Fibroblast of mammary gland (primary cell): Measurements from ENCODE around the gene SLC19A3.

ENCODE experiments used
- DNase-seq: peaks from one replicate; pipeline ENCODE4 v3.0.0-alpha.2; 2010; ENCODE audit warnings: low read depth
- H3K4me3 ChIP-seq: 2 replicates; pipeline ENCODE4 v1.5.1; 2011; ENCODE audit warnings: low read depth, mild to moderate bottlenecking, low read length, moderate library complexity; ENCODE audit not compliant: control insufficient read depth
- TF ChIP-seq, protein P1 (sequence below): conservative IDR thresholded peaks from 2 replicates; pipeline ENCODE4 v1.5.1; 2011; ENCODE audit warnings: low read depth, low read length, inconsistent platforms; ENCODE audit not compliant: control insufficient read depth, insufficient read depth

The SLC19A3 gene

DNA sequence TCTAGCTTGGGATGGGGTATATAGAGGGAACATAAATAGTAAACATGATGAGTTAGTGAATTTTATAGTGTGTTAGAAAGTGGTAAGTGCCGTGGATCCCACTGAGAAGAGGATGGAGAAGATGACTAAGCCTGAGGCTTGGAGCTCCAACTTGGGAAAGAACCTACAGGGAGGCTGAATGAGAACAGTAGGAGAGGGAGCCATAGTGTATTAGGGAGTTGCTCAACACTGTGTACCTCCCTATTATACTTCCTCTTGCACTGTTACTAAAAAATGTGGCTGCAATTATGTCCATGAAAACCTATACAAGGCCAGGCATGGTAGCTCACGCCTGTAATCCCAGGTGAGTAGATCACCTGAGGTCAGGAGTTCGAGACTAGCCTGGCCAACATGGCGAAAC lies 2.9 kb upstream of the SLC19A3 start:
- DNase-seq, result peak; percentile 11
- H3K4me3 ChIP-seq, result no peak overlapping the region
- TF ChIP-seq, protein P1, sequence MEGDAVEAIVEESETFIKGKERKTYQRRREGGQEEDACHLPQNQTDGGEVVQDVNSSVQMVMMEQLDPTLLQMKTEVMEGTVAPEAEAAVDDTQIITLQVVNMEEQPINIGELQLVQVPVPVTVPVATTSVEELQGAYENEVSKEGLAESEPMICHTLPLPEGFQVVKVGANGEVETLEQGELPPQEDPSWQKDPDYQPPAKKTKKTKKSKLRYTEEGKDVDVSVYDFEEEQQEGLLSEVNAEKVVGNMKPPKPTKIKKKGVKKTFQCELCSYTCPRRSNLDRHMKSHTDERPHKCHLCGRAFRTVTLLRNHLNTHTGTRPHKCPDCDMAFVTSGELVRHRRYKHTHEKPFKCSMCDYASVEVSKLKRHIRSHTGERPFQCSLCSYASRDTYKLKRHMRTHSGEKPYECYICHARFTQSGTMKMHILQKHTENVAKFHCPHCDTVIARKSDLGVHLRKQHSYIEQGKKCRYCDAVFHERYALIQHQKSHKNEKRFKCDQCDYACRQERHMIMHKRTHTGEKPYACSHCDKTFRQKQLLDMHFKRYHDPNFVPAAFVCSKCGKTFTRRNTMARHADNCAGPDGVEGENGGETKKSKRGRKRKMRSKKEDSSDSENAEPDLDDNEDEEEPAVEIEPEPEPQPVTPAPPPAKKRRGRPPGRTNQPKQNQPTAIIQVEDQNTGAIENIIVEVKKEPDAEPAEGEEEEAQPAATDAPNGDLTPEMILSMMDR, result no peak

DNA sequence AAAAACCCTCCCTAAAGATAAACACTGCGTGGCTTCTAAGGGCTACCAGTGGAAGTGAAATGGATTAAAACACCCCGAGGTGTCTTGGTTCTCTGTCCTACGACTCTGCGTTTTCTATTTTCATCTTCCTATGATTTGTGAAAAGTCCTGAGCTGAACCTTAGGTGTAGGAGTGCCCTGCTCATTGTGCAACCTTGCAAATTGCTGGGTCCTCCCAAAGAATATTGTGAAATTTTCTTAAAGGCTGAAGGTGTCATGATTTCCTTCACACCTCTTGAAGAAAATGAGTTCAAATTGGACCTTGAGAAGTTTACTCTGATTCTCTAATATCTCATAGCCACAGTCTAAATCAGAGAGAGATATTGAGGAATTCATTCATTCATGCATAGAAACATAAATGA lies 1.8 kb upstream of the SLC19A3 start:
- TF ChIP-seq, protein P1, result no peak
- DNase-seq, result no peak
- no peak overlapping the region for H3K4me3 ChIP-seq

DNA sequence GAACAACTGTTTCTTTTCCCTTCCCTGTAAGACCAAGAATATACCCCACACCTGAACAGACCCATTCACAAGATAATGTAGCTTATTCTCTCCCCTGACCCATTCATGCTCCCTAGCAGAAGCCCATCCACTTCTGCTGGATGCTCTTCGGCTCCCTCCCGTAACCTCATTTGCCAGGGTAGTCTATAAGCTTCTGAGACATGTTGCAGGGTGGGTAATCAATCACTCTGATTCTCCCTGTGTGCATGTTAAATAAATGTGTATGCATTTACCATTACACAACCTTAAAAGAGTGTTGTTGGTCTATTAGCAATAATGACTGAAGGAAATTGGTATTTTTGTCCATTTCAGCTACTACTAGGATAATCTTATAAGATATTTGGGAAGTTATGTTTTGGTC lies 1.3 kb downstream of the SLC19A3 start:
- TF ChIP-seq, protein P1, result no peak
- no peak for DNase-seq
- no peak overlapping the region for H3K4me3 ChIP-seq

DNA sequence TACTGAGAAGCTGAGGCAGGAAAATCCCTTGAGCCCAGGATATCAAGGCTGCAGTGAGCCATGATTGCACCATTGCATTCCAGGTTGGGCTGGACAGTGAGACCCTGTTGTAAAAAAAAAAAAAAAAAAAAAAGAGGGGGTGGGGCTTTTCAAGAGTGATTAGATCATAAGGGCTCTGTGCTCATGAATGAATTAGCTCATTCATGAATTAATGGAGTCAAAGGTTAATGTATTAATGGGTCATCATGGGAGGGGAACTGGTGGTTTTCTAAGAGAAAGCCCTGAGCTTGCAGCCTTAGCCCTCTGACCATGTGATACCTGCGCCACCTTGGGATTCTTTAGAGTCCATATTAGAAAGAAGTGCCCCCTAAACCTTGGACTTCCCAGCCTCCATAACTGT lies 4.5 kb downstream of the SLC19A3 start:
- H3K4me3 ChIP-seq, result no peak overlapping the region
- peak; percentile 3 for DNase-seq
- TF ChIP-seq, protein P1, result no peak

DNA sequence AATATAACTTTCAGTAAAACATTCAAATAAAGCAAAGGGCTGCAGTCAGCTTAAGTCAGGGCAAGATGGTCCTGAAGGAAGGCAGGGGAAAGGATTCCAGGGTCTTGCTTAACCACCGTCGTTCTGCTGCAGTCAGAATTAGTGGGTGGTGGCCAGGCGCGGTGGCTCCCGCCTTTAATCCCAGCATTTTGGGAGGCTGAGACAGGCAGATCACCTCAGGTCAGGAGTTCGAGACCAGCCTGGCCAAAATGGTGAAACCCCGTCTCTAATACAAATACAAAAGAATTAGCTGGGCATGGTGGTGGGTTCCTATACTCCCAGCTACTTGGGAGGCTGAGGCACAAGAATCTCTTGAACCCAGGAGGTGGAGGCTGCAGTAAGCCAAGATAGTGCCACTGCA lies 6.8 kb downstream of the SLC19A3 start:
- DNase-seq, result no peak
- no peak overlapping the region for H3K4me3 ChIP-seq
- TF ChIP-seq, protein P1, result no peak

DNA sequence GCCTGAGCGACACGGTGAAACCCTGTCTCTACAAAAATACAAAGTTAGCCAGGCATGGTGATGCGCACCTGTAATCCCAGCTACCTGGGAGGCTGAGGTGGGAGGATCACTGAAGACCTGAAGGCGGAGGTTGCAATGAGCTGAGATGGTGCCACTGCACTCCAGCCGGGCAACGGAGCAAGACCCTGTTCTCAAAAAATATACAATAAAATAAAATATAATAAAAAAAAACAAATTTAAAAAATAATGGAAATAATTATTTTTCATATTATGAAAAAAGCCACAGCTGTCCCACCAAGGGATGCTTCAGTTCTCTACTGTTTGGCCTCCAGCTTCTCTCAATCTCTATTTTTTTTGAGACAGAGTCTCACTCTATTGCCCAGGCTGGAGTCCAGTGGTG lies 10.4 kb downstream of the SLC19A3 start:
- TF ChIP-seq, protein P1, result no peak
- H3K4me3 ChIP-seq, result no peak overlapping the region
- no peak for DNase-seq

DNA sequence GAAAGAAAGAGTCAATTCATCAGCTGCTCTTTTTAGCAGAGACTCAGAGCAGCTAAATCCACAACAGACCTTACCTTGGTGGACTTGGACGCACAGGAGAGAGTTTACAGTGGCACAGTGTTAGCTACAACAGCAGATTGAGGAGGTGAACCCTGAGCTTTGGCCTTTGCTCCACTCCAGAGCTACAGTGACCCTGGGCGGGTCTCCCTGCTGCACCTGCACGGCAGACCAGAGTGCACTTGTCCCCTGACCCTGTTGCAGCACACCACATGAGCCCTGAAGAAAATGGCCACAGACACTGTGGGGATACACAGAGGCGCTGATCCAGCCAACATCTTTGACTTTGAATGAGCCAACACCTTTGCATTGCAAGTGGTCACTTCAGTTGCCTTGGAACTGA lies 11.0 kb downstream of the SLC19A3 start:
- no peak overlapping the region for H3K4me3 ChIP-seq
- TF ChIP-seq, protein P1, result no peak
- no peak for DNase-seq
